Raji (cell line): Measurements from ENCODE around the gene ACOX3.

ENCODE experiments used
- POLR2A ChIP-seq: IDR thresholded peaks from 2 replicates; pipeline ENCODE4 v1.6.1; 2011; ENCODE audit warnings: low read depth, low read length, control low read depth; ENCODE audit not compliant: insufficient read depth

ACOX3 gene

DNA sequence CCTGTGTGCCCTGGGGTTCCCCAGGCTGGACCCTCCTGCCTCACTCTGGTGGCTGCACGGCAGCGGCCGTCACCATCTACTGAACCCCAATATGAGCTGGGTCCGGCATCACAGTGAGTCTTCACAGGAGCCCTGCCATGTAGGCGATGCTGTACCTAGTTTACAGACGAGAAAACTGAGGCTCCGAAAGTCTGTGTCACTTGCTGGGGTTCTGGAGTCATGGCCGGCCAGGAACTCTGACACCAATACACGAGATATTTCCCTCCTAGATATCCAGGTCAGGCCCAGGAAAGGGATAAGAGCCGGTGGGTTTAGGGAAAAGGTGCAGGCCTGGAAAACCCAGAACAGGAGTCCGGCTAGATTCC lies 96.6 kb downstream of the ACOX3 start:
- TF ChIP-seq POLR2A, result no peak

DNA sequence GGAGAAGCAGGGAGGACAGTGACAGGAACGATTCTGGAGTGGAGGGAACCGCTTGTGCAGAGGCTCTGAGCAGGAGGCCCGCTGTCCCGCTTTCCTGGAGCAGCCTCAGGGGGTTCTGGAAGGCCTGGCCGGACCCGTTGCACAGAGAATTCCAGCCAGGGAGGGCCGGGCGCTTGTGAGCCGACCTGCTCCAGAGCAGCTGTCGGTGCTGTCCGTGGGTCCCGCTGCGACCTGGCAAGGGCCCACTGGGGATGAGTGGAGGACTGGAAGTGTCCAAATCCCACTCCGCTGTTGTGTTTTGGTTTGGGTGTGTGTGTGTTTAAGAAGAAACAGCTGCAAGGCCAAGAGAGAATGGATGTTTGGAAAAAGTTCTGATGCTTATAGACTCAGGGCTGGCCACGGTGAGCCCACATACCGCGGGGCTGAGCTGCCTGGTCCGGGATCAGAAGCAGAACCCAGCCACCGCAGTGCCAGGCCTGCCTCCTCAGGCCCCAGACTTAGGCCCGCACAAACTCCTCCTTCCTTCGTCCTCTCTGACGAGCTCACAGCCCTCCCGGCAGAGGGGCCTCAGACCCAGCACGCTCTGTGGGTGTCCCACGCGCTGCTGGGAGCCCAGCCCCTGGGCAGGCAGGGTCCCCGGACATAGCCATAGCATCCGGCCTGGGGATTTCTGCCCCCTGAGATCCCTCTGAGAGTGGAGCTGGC lies 97.1 kb downstream of the ACOX3 start:
- no peak for TF ChIP-seq POLR2A

DNA sequence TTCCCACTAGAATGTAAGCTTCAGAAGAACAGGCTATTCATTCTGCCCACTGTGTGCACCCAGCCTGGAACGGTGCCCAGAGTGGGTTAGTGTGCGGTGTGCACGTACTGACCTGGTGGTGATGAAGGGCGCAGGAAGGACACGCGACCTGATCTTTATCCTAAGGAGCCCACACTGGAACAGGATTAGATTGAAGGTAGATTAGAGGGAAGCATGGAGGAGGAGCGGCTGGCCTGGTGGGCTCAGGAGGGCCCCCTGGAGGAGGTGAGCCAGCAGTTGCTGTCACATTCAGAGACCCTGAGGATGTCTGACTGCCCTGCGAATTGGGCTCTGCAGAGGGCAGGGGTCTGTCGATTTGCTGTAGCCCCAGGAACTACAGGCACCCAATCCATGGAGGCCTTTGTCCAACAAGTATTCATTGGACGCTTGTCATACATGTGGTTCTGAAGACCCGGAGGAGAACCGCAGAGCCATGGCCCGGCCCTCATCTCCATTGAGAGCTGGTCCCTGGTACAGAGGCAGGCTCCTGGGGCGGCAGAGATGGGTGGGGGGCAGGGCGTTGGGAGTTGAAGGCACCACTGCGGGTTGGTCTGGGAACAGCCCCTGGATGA lies 97.8 kb downstream of the ACOX3 start:
- TF ChIP-seq POLR2A, result no peak

DNA sequence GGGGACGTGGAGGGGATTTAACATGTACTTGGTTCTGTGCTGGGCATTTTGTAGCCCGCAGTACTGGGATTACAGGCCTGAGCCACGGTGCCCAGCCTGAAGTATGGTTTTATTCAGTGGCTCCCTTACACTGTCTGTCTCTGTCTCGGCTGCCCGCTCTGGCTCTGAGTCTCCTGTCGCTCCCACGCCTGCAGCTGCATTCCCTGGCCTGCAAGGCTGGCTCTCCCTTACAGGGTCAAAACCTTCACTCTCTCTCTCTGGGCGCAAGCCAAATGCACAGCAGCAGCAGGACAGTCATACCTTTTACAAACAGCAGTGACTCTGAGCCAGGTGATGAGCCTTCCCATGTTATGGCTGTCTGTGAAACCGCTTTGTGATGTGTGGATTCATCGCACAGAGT lies 98.8 kb downstream of the ACOX3 start:
- TF ChIP-seq POLR2A, result no peak

DNA sequence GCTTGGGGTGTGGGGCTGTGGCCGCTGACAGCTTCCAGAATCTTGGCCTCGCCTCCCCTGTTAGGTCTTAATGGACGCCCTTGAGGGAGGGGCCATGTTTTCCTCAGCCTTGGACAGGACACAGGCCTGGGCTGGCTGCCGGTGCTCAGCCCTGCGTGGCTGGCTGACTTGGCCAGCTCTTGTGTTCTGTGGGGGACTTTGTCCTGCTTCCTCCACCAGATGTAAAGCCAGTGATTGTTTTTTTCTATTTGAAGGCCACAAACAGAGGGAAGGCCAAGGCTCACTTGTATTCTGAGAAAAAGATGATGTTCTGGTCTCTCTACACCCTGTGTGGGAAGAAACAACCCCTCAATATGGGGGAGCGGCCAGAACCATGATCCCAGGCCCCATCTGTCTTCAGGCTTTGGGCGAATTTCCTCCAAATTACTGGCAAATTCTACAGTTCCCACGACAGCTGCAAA lies 99.7 kb downstream of the ACOX3 start:
- TF ChIP-seq POLR2A, result no peak

DNA sequence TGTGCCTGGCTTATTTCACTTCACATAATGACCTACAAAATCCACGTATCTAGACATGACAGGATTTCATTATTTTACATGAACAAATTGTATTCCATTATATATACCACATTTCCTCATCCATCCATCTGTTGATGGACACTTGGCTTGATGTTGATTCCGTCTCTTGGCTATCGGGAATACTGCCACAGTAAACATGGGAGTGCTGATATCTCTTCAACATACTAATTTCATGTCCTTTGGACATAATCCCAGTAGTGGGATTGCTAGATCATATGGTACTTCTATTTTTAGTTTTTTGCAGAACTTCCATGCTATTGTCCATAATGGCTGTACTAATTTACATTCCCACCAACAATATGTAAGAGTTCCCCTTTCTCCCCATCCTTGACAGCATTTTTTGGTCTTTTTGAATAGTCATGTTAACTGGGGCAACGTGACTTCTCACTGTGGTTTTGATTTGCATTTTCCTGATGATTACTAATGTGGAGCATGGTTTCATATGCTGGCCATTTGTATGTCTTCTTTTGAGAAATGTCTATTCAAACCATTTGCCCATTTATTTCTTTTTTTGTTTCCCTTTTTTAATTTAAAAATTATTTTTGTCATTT lies 102.1 kb downstream of the ACOX3 start:
- TF ChIP-seq POLR2A, result no peak

DNA sequence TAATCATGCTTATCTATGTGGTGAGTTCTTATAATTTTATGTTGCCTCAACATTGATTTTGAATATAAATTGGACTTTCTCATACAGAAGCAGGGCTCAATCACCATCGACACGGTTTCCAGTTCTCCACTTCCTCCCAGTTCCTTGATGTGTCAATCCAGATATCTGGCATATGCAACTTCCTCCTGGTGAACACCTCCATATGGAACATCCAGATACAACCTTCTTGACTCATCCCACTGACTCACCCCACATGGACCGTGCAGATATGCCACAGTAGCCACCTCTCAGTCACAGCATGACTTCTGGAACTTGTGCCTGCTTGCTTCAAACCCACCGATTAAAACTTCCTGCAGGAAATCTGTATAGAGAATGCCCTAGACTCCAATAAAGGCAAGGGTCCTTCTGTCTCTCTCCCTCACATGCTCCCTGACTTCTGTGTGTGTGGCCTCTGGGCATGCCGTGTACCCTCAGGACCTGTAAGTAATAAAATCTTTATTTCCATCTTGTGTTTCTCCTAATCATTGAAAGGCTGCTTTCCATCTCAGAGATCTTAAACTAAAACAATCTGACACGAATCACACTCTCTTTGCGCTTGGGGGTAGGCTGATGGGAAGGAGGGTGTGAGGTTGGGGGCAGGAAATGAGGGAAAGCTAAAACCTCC lies 104.0 kb downstream of the ACOX3 start:
- no peak for TF ChIP-seq POLR2A

DNA sequence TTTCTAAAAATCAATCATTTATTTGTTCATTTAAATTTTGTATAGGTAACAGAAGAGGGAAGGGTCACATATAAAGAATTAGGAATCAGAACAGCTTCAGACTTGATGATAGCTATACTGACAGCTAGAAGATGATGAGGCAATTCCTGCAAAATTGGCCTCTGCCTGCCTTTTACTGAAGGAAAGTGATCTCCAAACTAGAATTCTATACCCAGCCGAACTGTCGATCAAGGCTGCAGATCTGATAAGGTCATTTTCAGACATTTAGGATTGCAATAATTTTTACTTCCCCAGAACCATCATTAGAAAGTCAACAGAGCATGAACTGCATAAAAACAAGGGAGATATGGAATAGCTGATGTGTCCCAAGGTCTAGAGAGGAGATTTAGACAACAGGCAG lies 104.7 kb downstream of the ACOX3 start:
- TF ChIP-seq POLR2A, result no peak

DNA sequence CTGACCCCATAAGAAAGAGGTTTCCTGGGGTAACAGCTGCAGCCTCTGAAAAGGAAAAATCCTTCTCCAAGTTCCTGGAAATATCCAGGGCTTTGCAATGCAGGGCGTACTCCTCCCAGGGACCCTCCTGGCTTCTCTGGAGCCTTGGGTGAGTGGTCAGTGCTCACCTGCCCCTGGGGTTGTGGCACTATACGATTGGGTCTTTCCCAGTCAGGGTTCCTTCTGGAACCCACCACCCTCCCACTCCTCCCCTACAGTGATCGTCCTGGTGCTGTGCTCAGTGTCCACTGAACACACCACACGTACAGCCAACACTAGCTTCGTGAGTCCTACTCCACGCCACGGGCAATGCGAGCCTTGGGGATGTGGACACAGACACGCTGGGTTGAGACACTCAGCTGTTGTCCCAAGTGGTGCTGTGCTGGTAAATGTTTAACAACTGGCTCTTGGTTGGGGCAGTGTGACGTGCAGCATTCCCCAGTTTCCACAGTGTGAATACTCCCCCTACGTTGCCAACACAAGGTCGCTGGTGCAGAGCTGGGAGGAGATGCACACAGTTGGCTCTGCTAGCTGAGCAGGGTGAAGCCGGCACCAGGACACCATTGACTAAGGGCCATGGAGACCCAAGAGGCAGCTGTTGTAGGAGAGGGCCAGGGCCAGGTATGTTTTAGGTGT lies 105.6 kb downstream of the ACOX3 start:
- TF ChIP-seq POLR2A, result no peak

DNA sequence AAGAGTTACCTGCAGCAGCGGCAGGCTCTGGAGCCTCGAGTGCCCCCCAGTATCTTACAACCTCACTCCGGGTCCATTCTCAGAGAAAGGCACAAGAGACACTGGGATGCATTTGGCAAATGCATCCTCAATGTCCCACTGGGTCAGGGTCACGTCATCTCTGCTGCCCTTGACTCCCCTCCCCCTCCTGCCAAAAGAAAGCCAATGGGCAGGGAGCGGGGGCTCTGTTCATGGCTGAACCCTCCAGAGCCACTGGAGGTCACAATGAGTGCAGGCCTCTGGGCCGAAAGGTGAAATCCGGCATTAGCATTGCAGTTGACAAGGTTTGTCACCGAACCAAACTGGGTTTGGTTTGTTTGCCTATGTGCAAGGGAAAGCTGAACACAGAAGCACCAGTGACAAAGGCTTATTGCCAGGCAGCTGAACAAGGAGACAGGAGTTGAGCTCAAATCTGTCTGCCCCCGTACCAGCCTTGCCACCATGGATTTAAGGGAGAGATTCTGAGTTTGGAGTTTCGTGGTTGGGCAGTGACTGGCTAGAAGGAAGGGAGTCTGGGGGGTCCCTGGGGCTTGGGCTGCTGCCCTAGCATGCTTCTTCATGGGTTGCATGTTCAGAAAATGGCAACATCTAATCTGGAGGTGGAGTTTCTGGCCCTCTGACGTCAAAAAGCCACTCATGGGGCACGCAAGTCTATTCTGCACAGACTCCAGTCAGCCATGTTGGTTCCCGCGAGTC lies 106.6 kb downstream of the ACOX3 start:
- TF ChIP-seq POLR2A, result no peak

DNA sequence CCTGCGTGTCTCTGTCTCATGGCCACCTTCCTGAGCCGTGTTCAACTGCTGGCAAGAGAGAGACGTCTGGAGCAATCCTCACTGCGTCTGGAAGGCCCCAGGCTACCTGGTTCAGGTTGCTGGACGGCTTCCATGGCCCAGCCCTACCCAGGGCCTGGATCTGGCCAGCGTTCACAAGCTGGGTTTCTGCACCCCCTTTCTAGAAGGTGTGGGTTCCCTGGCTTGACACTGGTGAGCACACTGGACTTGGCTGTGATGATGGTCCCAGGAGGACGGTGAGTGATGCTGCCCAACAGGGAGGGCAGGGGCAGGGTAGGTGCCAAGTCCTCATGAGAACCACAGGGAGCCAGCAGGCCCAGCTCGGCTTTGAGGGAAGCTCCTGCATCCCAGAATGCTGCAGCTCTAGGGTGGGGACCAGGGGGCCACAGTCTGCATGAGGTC lies 107.6 kb downstream of the ACOX3 start:
- TF ChIP-seq POLR2A, result no peak

DNA sequence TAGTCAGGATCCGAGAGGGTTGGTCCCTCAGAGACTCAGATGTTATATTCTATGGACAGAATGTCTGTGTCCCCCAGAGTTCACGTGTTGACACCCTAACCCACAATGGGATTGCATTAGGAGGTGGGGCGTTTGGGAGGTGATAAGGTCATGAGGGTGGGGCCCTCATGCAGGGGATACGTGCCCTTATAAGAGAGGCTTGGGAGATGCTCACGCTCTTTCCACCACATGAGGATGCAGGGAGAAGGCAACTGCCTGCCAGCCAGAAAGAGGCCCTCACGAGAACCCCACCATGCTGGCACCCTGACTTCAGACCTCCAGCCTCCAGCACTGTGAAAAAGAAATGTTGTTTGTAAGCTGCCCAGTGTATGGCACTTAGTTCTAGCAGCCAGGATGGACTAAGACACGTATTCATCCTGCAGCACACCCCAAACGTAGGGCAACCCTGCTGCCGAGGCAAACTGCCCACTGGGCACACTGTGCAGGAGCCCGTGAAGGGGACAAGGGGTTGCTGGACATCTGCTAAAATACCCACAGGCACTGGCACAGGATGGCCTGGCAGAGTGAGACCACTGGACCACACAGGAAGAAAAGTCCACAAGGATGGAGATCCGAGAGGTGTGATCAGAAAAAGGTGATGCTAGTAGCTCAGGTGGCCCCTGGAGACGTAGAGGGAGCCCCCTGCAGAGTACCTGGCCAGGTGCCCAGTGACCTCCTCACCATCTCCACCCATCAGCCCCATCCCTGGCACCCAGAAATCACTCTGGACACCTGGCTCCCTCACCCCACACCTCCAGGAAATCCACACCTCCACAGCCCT lies 108.3 kb downstream of the ACOX3 start:
- no peak for TF ChIP-seq POLR2A

DNA sequence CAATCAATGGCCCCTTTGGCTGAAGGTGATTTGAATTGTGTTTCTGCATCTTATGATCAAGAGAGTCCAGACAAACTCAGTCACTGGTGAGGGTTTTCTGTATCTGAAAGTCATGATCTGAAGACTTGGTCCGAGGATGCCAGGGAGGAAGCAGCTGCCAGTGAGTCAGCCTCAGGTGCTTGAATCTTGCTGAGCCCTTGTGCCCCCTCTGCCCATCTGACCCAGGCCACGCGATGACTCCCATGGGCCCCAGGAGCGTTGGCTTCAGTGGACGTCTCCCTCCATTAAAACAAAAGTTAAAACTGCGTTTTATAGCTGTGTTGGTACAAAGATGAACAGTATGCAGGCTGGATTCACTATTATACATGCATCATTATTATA lies 109.0 kb downstream of the ACOX3 start:
- TF ChIP-seq POLR2A, result no peak
